Measurements from ENCODE around the gene TGFBR3.

DNA sequence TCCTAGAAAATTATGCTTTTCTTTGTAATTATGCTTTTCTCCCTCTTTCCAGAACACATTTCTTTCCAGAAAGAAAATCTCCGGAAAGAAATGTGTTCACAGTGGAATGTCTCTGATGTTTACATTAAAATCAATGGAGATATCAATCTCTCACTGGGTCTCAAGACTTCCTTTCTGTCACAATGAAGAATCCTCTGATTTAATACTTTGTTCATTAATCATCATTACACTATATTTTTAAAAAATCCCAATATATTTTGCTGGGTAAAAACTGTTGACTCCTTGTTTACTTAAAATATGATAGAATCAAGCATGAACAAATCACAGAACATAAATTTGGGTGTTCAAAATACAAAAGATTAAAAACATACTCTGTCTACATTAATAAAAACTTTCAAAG lies 26.3 kb upstream of the TGFBR3 start:
- TF ChIP-seq CTCF (IDR thresholded peaks at IDR 0.05 in 8 of 11, conservative IDR thresholded peaks at IDR 0.05 in 3 of 11) (no peak), POLR2AphosphoS5 (IDR thresholded peaks at IDR 0.05) (no peak)
